ENCODE measurements around the gene S100P.

- TF ChIP-seq YY1 (IDR thresholded peaks at IDR 0.05; ENCODE audit: insufficient read depth, insufficient read length), result no peak
- no peak for TF ChIP-seq ZNF274 (IDR thresholded peaks at IDR 0.05; ENCODE audit: low read depth, low read length)
- TF ChIP-seq SUZ12 (IDR thresholded peaks at IDR 0.05; ENCODE audit: extremely low read depth, insufficient read depth, insufficient read length), result no peak
These were observed 22.0 kb downstream of the S100P start for GRCh38 chr4:6715704-6716017.

Data from NT2/D1 (cell line).